Lower leg skin (tissue), 4 donors: ENCODE measurements around the gene TADA2B. TPM values are rescaled to one million over a fixed set of nuclear protein-coding genes. Genes with fewer than 3 reads are reported as not detected.
A peak's percentile ranks its signal among the peaks of the same experiment; 100 is the strongest.
"Not testable (repeated sequence)": the region's sequence is repeated elsewhere in the genome, so short reads cannot be mapped to it uniquely, and the experiment has no call there.

Experiments
- DNase-seq, 2 donors: peaks; one replicate each; pipeline ENCODE4 v3.0.0-alpha.2; 2019; ENCODE audit warnings: low spot score in 2 of 2
- H3K4me3 ChIP-seq: fragments of 200-600 bp; sonication (generic); 2 replicates; pipeline ENCODE4 v1.5.1; 2017; ENCODE audit warnings: mild to moderate bottlenecking, low read depth; ENCODE audit not compliant: poor library complexity, severe bottlenecking
- CTCF ChIP-seq, 3 donors: fragments of 450-650 bp; IDR thresholded peaks; one replicate each; pipeline ENCODE4 v1.5.1; 2016; ENCODE audit warnings: antibody characterized with exemption in 3 of 3, mild to moderate bottlenecking in 3 of 3, moderate library complexity in 2 of 3
- POLR2A ChIP-seq, 2 donors: fragments of 450-650 bp; IDR thresholded peaks; one replicate each; pipeline ENCODE4 v1.6.1; 2016 to 2017; ENCODE audit warnings: antibody characterized with exemption in 2 of 2, mild to moderate bottlenecking in 1 of 2, moderate library complexity in 1 of 2
- WGBS, 2 donors: methylation state at CpG; one replicate each; pipeline ENCODE4 v1.1.5; 2018; 5-methylcytosine and 5-hydroxymethylcytosine counted together
- intact Hi-C: fragments of 100-400 bp; cut with DNase I; formaldehyde crosslinking; loops from one replicate; pipeline ENCODE4 v1.15.0; 2023; ENCODE audit warnings: low total_unique reads
- total RNA-seq, 4 donors: library from RNA; depleted of rRNA; stranded (reverse); fragments of >200 nt; gene quantifications; one replicate each; pipeline ENCODE4 v1.1.0, GENCODE V29; 2016

The TADA2B gene
- total RNA-seq, 4 donors from 2014 or later: 26.2 to 30.0 (median 27.2) TPM

GRCh38 chr4:7074426-7074825, 31.3 kb downstream of the TADA2B start:
- 79 to 81% methylated on average over 9 of the region's 9 CpGs for WGBS, 2 donors
- DNase-seq: peak in 1 of 2 donors; percentile 80

DNA sequence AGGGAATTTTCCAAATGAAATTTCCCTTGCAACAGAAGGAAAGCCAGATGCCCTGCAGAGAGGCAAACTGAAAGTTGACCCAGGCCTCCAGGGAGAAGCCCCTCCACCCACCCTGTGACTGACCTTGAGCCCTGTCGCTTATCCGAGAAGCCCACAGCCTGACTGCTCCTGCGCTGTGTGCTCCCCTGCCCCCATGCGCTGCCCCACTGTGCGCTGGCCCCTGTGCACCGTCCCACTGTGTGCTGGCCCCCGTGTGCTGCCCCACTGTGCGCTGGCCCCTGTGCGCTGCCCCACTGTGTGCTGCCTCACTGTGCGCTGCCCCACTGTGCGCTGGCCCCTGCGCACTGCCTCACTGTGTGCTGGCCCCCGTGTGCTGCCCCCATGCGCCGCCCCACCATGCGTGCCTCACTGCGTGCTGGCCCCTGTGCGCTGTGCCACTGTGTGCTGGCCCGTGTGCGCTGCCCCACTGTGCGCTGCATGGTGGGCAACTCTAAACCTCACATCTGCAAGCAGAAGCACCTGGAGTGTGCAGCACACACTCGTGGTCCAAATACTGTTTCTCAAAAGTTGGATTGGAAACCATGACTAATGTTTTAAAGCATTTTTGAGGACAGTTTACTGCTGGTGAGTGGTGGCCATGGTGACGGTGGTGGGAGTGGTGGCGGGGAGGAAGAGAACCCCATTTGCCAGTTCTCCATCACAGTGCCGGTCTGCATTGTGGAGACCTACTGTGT, 33.0 kb downstream of the TADA2B start:
- TF ChIP-seq CTCF (IDR thresholded peaks at IDR 0.05): no peak
- TF ChIP-seq POLR2A (IDR thresholded peaks at IDR 0.05): no peak
- peak in 1 of 2 donors; percentile 68 for DNase-seq
- intact Hi-C loops: loop anchor here (10.0 kb wide), 2 partner anchors 171 to 351 kb away; partner anchors contain the start of gene TBC1D14
- H3K4me3 ChIP-seq: no peak overlapping the region
- WGBS, 2 donors: 79 to 82% methylated on average over 24 to 25 of the region's 25 CpGs

More at GRCh38 chr4:7074426-7074825, 31.3 kb downstream of the TADA2B start:
- intact Hi-C loops: loop anchor here (10.0 kb wide), 2 partner anchors 170 to 350 kb away; partner anchors contain the start of gene TBC1D14
- TF ChIP-seq CTCF (IDR thresholded peaks at IDR 0.05) (no peak), POLR2A (IDR thresholded peaks at IDR 0.05) (no peak)
- H3K4me3 ChIP-seq: no peak overlapping the region

GRCh38 chr4:7076696-7077082, 33.5 kb downstream of the TADA2B start:
- 63 to 72% methylated on average over 5 to 6 of the region's 6 CpGs for WGBS, 2 donors
- intact Hi-C loops: loop anchor here (10.0 kb wide), 2 partner anchors 172 to 352 kb away; partner anchors contain the start of gene TBC1D14
- H3K4me3 ChIP-seq: no peak overlapping the region
- TF ChIP-seq CTCF (IDR thresholded peaks at IDR 0.05) (no peak), POLR2A (IDR thresholded peaks at IDR 0.05) (no peak)
- peak in 1 of 2 donors; percentile 64 for DNase-seq

DNA sequence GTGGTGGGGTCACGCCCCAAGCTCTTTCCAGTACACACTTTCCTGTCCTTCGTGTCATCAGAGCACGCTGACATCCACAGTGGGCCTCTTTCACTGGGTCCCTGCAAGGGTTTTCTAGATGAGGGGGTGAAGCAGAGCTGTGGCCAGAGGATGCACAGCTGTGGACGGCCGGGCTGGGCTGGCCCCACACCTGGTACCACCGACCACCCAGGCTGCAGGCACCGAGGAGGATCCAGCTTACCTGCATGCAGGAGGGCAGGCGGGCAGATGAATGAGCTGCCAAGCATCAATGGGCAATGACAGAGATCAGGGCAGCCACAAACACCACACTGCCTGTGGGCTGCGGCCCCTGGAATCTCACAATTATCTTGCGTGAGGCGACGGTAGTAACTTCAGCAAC, 34.2 kb downstream of the TADA2B start:
- DNase-seq: peak in 1 of 2 donors; percentile 76
- TF ChIP-seq POLR2A (IDR thresholded peaks at IDR 0.05) (no peak), CTCF (IDR thresholded peaks at IDR 0.05) (no peak)
- WGBS, 2 donors: 91 to 95% methylated on average over 12 of the region's 12 CpGs
- H3K4me3 ChIP-seq: no peak overlapping the region
- intact Hi-C loops: loop anchor here (10.0 kb wide), 2 partner anchors 173 to 353 kb away; partner anchors contain the start of gene TBC1D14

GRCh38 chr4:7078025-7078424, 34.9 kb downstream of the TADA2B start:
- no peak for DNase-seq
- WGBS, 2 donors: 80 to 91% methylated on average over 5 of the region's 5 CpGs
- no peak overlapping the region for H3K4me3 ChIP-seq
- intact Hi-C loops: loop anchor here (10.0 kb wide), 2 partner anchors 173 to 353 kb away; partner anchors contain the start of gene TBC1D14
- TF ChIP-seq POLR2A (IDR thresholded peaks at IDR 0.05) (no peak), CTCF (IDR thresholded peaks at IDR 0.05) (no peak)

- DNase-seq, H3K4me3 ChIP-seq: not testable (repeated sequence)
- intact Hi-C loops: loop anchor here (10.0 kb wide), 2 partner anchors 175 to 355 kb away; partner anchors contain the start of gene TBC1D14
Observed at GRCh38 chr4:7079483-7079882, 36.3 kb downstream of the TADA2B start.

DNA sequence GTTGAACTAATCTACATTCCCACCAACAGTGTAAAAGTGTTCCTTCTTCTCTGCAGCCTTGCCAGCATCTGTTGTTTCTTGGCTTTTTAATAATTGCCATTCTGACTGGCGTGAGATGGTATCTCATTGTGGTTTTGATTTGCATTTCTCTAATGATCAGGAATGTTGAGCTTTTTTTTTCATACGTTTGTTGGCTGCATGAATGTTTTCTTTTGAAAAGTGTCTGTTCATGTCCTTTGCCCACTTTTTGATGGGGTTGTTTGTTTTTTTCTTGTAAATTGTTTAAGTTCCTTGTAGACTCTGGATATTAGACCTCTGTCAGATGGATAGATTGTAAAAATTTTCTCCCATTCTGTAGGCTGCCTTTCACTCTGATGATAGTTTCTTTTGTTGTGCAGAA, 36.7 kb downstream of the TADA2B start:
- WGBS, 2 donors: 45 to 51% methylated on average over 2 of the region's 2 CpGs
- not testable (repeated sequence) for H3K4me3 ChIP-seq, DNase-seq
- intact Hi-C loops: loop anchor here (10.0 kb wide), 2 partner anchors 175 to 355 kb away; partner anchors contain the start of gene TBC1D14
